Parathyroid adenoma (tissue), 2 donors: ENCODE data around the gene JMJD7.

ENCODE experiments used
- H2AFZ ChIP-seq: fragments of 300-600 bp; sonication (generic); one replicate; pipeline ENCODE4 v1.7.0; 2017; ENCODE audit warnings: antibody characterized with exemption, mild to moderate bottlenecking
- H3K27ac ChIP-seq: fragments of 300-600 bp; sonication (generic); one replicate; pipeline ENCODE4 v1.7.0; 2017
- H3K27me3 ChIP-seq: fragments of 300-600 bp; sonication (generic); one replicate; pipeline ENCODE4 v1.7.0; 2017; ENCODE audit warnings: low read length; ENCODE audit not compliant: control insufficient read depth, insufficient read depth
- H3K36me3 ChIP-seq: fragments of 300-600 bp; sonication (generic); one replicate; pipeline ENCODE4 v1.7.0; 2017; ENCODE audit warnings: low read length; ENCODE audit not compliant: control insufficient read depth, insufficient read depth
- H3K4me1 ChIP-seq: fragments of 300-600 bp; sonication (generic); one replicate; pipeline ENCODE4 v1.7.0; 2017; ENCODE audit warnings: control low read depth
- H3K4me2 ChIP-seq: fragments of 300-600 bp; sonication (generic); one replicate; pipeline ENCODE4 v1.7.0; 2017; ENCODE audit warnings: low read length
- H3K4me3 ChIP-seq: fragments of 300-600 bp; sonication (generic); one replicate; pipeline ENCODE4 v1.7.0; 2017; ENCODE audit warnings: low read depth, low read length
- H3K79me2 ChIP-seq: fragments of 300-600 bp; sonication (generic); one replicate; pipeline ENCODE4 v1.7.0; 2017; ENCODE audit warnings: control low read depth
- H3K9ac ChIP-seq: fragments of 300-600 bp; sonication (generic); one replicate; pipeline ENCODE4 v1.7.0; 2017; ENCODE audit warnings: mild to moderate bottlenecking
- H3K9me3 ChIP-seq: fragments of 300-600 bp; sonication (generic); one replicate; pipeline ENCODE4 v1.7.0; 2017; ENCODE audit warnings: low read length; ENCODE audit not compliant: control insufficient read depth
- CTCF ChIP-seq: fragments of 300-600 bp; sonication (generic); IDR thresholded peaks from one replicate; pipeline ENCODE4 v1.7.0; 2017; ENCODE audit warnings: antibody characterized with exemption, mild to moderate bottlenecking
- donor health status: primary hyperparathyroidism.

Gene JMJD7

GRCh38 chr15:41844814-41845213, 16.9 kb downstream of the JMJD7 start:
- H3K27me3 ChIP-seq: no peaks in the 10 kb centered on the region
- H3K4me2 ChIP-seq: no peak overlapping the region
- H3K27ac ChIP-seq: no peak overlapping the region
- TF ChIP-seq CTCF: no peak
- H3K4me1 ChIP-seq: no peaks in the 10 kb centered on the region
- no peak overlapping the region for H3K4me3 ChIP-seq
- H3K79me2 ChIP-seq: no peaks in the 10 kb centered on the region
- no peak overlapping the region for H2AFZ ChIP-seq
- H3K9me3 ChIP-seq: no peaks in the 10 kb centered on the region
- H3K36me3 ChIP-seq: no peaks in the 10 kb centered on the region
- no peak overlapping the region for H3K9ac ChIP-seq

GRCh38 chr15:41847206-41847605, 19.3 kb downstream of the JMJD7 start:
- H3K4me1 ChIP-seq: no peaks in the 10 kb centered on the region
- TF ChIP-seq CTCF: no peak
- H3K79me2 ChIP-seq: no peaks in the 10 kb centered on the region
- H3K27ac ChIP-seq: no peak overlapping the region
- no peaks in the 10 kb centered on the region for H3K27me3 ChIP-seq
- H3K36me3 ChIP-seq: no peaks in the 10 kb centered on the region
- no peak overlapping the region for H3K4me3 ChIP-seq
- no peaks in the 10 kb centered on the region for H3K9me3 ChIP-seq
- no peak overlapping the region for H3K9ac ChIP-seq
- H2AFZ ChIP-seq: no peak overlapping the region
- H3K4me2 ChIP-seq: no peak overlapping the region

- no peak for TF ChIP-seq CTCF
- H3K27me3 ChIP-seq: no peaks in the 10 kb centered on the region
- H3K36me3 ChIP-seq: no peaks in the 10 kb centered on the region
- H2AFZ ChIP-seq: no peak overlapping the region
- H3K9ac ChIP-seq: no peak overlapping the region
- no peaks in the 10 kb centered on the region for H3K79me2 ChIP-seq
- H3K27ac ChIP-seq: no peak overlapping the region
- H3K4me3 ChIP-seq: no peak overlapping the region
- H3K4me1 ChIP-seq: no peaks in the 10 kb centered on the region
- H3K4me2 ChIP-seq: no peak overlapping the region
- no peaks in the 10 kb centered on the region for H3K9me3 ChIP-seq
Observed at GRCh38 chr15:41847981-41848380, 20.1 kb downstream of the JMJD7 start.

- Histone ChIP-seq H3K27ac (no peak overlapping the region), H2AFZ (no peak overlapping the region), H3K4me2 (no peak overlapping the region), H3K9me3 (no peaks in the 10 kb centered on the region), H3K9ac (no peak overlapping the region), H3K4me3 (no peak overlapping the region), H3K36me3 (no peaks in the 10 kb centered on the region), H3K27me3 (no peaks in the 10 kb centered on the region), H3K79me2 (no peaks in the 10 kb centered on the region), H3K4me1 (no peaks in the 10 kb centered on the region)
- no peak for TF ChIP-seq CTCF
Observed at GRCh38 chr15:41848631-41849030, 20.7 kb downstream of the JMJD7 start.

DNA sequence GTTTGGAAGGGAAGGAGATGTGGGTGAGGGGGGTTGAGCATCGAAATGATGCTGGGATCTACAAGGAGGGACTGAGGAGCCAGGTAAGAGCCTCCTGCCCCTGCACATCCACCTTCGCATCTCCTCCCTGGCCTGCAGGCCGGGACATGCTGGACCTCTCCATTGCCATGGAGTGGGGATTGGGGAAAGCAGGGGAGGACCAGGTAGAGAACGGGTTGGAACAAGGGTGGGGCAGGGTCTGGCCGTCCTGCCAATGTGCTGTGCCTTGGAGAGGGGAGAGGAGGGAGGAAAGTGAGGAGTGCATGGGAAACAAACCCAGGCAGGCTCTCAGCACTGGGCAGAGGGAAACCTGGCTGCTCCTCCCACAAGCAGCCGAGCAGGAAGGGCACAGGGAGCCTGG, 21.3 kb downstream of the JMJD7 start:
- Histone ChIP-seq H3K27ac (no peak overlapping the region), H3K9ac (no peak overlapping the region)

More for the DNA sequence above, 21.3 kb downstream of the JMJD7 start:
- Histone ChIP-seq H3K79me2 (no peaks in the 10 kb centered on the region), H3K36me3 (no peaks in the 10 kb centered on the region), H3K4me1 (no peaks in the 10 kb centered on the region), H3K27me3 (no peaks in the 10 kb centered on the region), H3K4me2 (no peak overlapping the region), H2AFZ (no peak overlapping the region), H3K9me3 (no peaks in the 10 kb centered on the region), H3K4me3 (no peak overlapping the region)
- TF ChIP-seq CTCF: no peak
